SK-N-SH treated with all-trans-retinoic acid at 6 μM for 48 hours (cell line): ENCODE results near the gene FGF5.

ENCODE experiments used
- ATAC-seq: fragments of 200-7000 bp; cut with Tn5 transposase; 3 replicates; pipeline ENCODE4 v1.9.1; 2020; ENCODE audit warnings: mild to moderate bottlenecking, moderate library complexity
- ARNTL ChIP-seq: fragments of 450-650 bp; formaldehyde crosslinking; IDR thresholded peaks from 2 replicates; pipeline ENCODE4 v1.5.0; 2020; ENCODE audit warnings: low read depth, mild to moderate bottlenecking, moderate library complexity, borderline replicate concordance
- BACH2 ChIP-seq: fragments of 250-450 bp; sonication (Bioruptor Pico); IDR thresholded peaks from 2 replicates; pipeline ENCODE4 v1.9.0; 2021; ENCODE audit warnings: mild to moderate bottlenecking, borderline replicate concordance
- CREB5 ChIP-seq: fragments of 250-450 bp; sonication (Bioruptor Pico); IDR thresholded peaks from 2 replicates; pipeline ENCODE4 v1.5.1; 2020; ENCODE audit warnings: low read depth, mild to moderate bottlenecking, moderate library complexity
- CSDC2 ChIP-seq: fragments of 250-450 bp; sonication (Bioruptor Pico); IDR thresholded peaks from 2 replicates; pipeline ENCODE4 v1.5.0; 2020; ENCODE audit warnings: mild to moderate bottlenecking, moderate library complexity
- CSRNP3 ChIP-seq: fragments of 250-450 bp; sonication (Bioruptor Pico); IDR thresholded peaks from 2 replicates; pipeline ENCODE4 v1.5.1; 2021; ENCODE audit warnings: mild to moderate bottlenecking, moderate library complexity
- ESRRG ChIP-seq: fragments of 250-450 bp; sonication (Bioruptor Pico); IDR thresholded peaks from 2 replicates; pipeline ENCODE4 v1.6.1; 2021; ENCODE audit warnings: mild to moderate bottlenecking
- GLIS3 ChIP-seq: fragments of 250-450 bp; sonication (Bioruptor Pico); IDR thresholded peaks from 2 replicates; pipeline ENCODE4 v1.5.0; 2020; ENCODE audit warnings: mild to moderate bottlenecking, moderate library complexity
- ISL1 ChIP-seq: fragments of 250-450 bp; sonication (Bioruptor Pico); IDR thresholded peaks from 2 replicates; pipeline ENCODE4 v2.1.2; 2022; ENCODE audit warnings: mild to moderate bottlenecking, moderate library complexity
- PATZ1 ChIP-seq: fragments of 250-450 bp; sonication (Bioruptor Pico); IDR thresholded peaks from 2 replicates; pipeline ENCODE4 v1.8.0; 2020; ENCODE audit warnings: mild to moderate bottlenecking, moderate library complexity, borderline replicate concordance
- POU6F1 ChIP-seq: fragments of 250-450 bp; sonication (Bioruptor Pico); IDR thresholded peaks from 2 replicates; pipeline ENCODE4 v1.8.0; 2021; ENCODE audit warnings: low read depth, mild to moderate bottlenecking, moderate library complexity, borderline replicate concordance
- PPARA ChIP-seq: fragments of 250-450 bp; sonication (Bioruptor Pico); IDR thresholded peaks from 2 replicates; pipeline ENCODE4 v1.5.0; 2020; ENCODE audit warnings: mild to moderate bottlenecking, borderline replicate concordance
- RARB ChIP-seq: fragments of 250-450 bp; sonication (Bioruptor Pico); IDR thresholded peaks from 2 replicates; pipeline ENCODE4 v1.8.0; 2021; ENCODE audit warnings: mild to moderate bottlenecking, moderate library complexity
- SNAI2 ChIP-seq: fragments of 250-450 bp; sonication (Bioruptor Pico); IDR thresholded peaks from 2 replicates; pipeline ENCODE4 v1.5.0; 2020; ENCODE audit warnings: mild to moderate bottlenecking, moderate library complexity
- TSHZ2 ChIP-seq: fragments of 250-450 bp; sonication (Bioruptor Pico); IDR thresholded peaks from 2 replicates; pipeline ENCODE4 v1.5.0; 2020; ENCODE audit warnings: mild to moderate bottlenecking, moderate library complexity
- ZC3H10 ChIP-seq: fragments of 250-450 bp; sonication (Bioruptor Pico); IDR thresholded peaks from 2 replicates; pipeline ENCODE4 v1.5.1; 2021; ENCODE audit warnings: mild to moderate bottlenecking, moderate library complexity
- ZFP3 ChIP-seq: fragments of 250-450 bp; sonication (Bioruptor Pico); IDR thresholded peaks from 2 replicates; pipeline ENCODE4 v1.5.0; 2020; ENCODE audit warnings: mild to moderate bottlenecking, moderate library complexity
- ZFP30 ChIP-seq: fragments of 450-650 bp; formaldehyde crosslinking; IDR thresholded peaks from 2 replicates; pipeline ENCODE4 v1.5.0; 2022; ENCODE audit warnings: mild to moderate bottlenecking, moderate library complexity
- ZNF565 ChIP-seq: fragments of 450-650 bp; formaldehyde crosslinking; conservative IDR thresholded peaks from 2 replicates; pipeline ENCODE4 v1.5.0; 2020; ENCODE audit warnings: low read depth, mild to moderate bottlenecking, moderate library complexity
- ZNF70 ChIP-seq: fragments of 450-650 bp; formaldehyde crosslinking; IDR thresholded peaks from 2 replicates; pipeline ENCODE4 v1.5.0; 2020; ENCODE audit warnings: mild to moderate bottlenecking, moderate library complexity
- ZNF8 ChIP-seq: fragments of 450-650 bp; formaldehyde crosslinking; IDR thresholded peaks from 2 replicates; pipeline ENCODE4 v1.5.0; 2020; ENCODE audit warnings: mild to moderate bottlenecking, moderate library complexity

Gene FGF5

GRCh38 chr4:80229128-80229527 lies 37.3 kb upstream of the FGF5 start:
- no peak for ATAC-seq
- TF ChIP-seq ISL1, result no peak
- TF ChIP-seq ZNF70 (CRISPR knock-in tag), result no peak
- no peak for TF ChIP-seq ZFP30
- no peak for TF ChIP-seq PPARA (CRISPR knock-in tag)
- TF ChIP-seq CREB5 (CRISPR knock-in tag), result no peak
- TF ChIP-seq TSHZ2 (CRISPR knock-in tag), result no peak
- TF ChIP-seq BACH2 (CRISPR knock-in tag), result no peak
- TF ChIP-seq SNAI2 (CRISPR knock-in tag), result no peak
- TF ChIP-seq ARNTL, result no peak
- TF ChIP-seq ZNF8 (CRISPR knock-in tag), result no peak
- no peak for TF ChIP-seq ZC3H10 (CRISPR knock-in tag)
- TF ChIP-seq GLIS3 (CRISPR knock-in tag), result no peak
- no peak for TF ChIP-seq CSRNP3 (CRISPR knock-in tag)
- no peak for TF ChIP-seq RARB (CRISPR knock-in tag)
- TF ChIP-seq CSDC2 (CRISPR knock-in tag), result no peak
- TF ChIP-seq POU6F1 (CRISPR knock-in tag), result no peak
- TF ChIP-seq ZNF565 (CRISPR knock-in tag), result no peak
- no peak for TF ChIP-seq ESRRG (CRISPR knock-in tag)
- no peak for TF ChIP-seq PATZ1 (CRISPR knock-in tag)
- no peak for TF ChIP-seq ZFP3 (CRISPR knock-in tag)

GRCh38 chr4:80229590-80229989 lies 36.9 kb upstream of the FGF5 start:
- TF ChIP-seq GLIS3 (CRISPR knock-in tag) (no peak), RARB (CRISPR knock-in tag) (no peak), PPARA (CRISPR knock-in tag) (no peak), ZNF565 (CRISPR knock-in tag) (no peak), PATZ1 (CRISPR knock-in tag) (no peak), CREB5 (CRISPR knock-in tag) (no peak), ZNF70 (CRISPR knock-in tag) (no peak), BACH2 (CRISPR knock-in tag) (no peak), TSHZ2 (CRISPR knock-in tag) (no peak), SNAI2 (CRISPR knock-in tag) (no peak), CSRNP3 (CRISPR knock-in tag) (no peak), ZC3H10 (CRISPR knock-in tag) (no peak)
- ATAC-seq, result no peak
